Measurements from ENCODE around the gene CFAP46. TPM values are rescaled to one million over a fixed set of nuclear protein-coding genes. Genes with fewer than 3 reads are reported as not detected.

Gene CFAP46
- polyA plus RNA-seq, 1 donor from 2014 or later = 2.6 TPM

GRCh38 chr10:132868995-132869394 lies 73.4 kb downstream of the CFAP46 start:
- no peaks in the 10 kb centered on the region for H3K27me3 ChIP-seq (ENCODE audit: insufficient read depth, low read depth, low read length)
- no peaks in the 10 kb centered on the region for H4K20me1 ChIP-seq (ENCODE audit: insufficient read depth)
- H3K9ac ChIP-seq (ENCODE audit: low read length) = no peak overlapping the region
- no peaks in the 10 kb centered on the region for H3K9me3 ChIP-seq (ENCODE audit: low read length)
- H3K4me2 ChIP-seq (ENCODE audit: low read length) = no peak overlapping the region
- H3K36me3 ChIP-seq (ENCODE audit: insufficient read depth, low read length) = no peaks in the 10 kb centered on the region
- no peaks in the 10 kb centered on the region for H3K9me2 ChIP-seq (ENCODE audit: insufficient read depth, low read length)
- no peak overlapping the region for H3K27ac ChIP-seq (ENCODE audit: low read length)
- H3K79me2 ChIP-seq (replicated peaks; ENCODE audit: insufficient read depth, low read length) = no peaks in the 10 kb centered on the region
- no peak overlapping the region for H2AFZ ChIP-seq (ENCODE audit: low read depth, low read length)
- TF ChIP-seq EZH2 (IDR thresholded peaks at IDR 0.05; ENCODE audit: borderline replicate concordance, insufficient read depth, low read length, poor library complexity, severe bottlenecking) (no peak), CTCF (IDR thresholded peaks at IDR 0.05; ENCODE audit: poor library complexity, severe bottlenecking) (no peak), REST (IDR thresholded peaks at IDR 0.05; ENCODE audit: borderline replicate concordance) (no peak), SMC3 (conservative IDR thresholded peaks at IDR 0.05; ENCODE audit: poor library complexity) (no peak), EP300 (conservative IDR thresholded peaks at IDR 0.05; ENCODE audit: poor library complexity, severe bottlenecking) (no peak), POLR2AphosphoS5 (IDR thresholded peaks at IDR 0.05) (no peak), RAD21 (conservative IDR thresholded peaks at IDR 0.05) (no peak), TAF1 (IDR thresholded peaks at IDR 0.05; ENCODE audit: low read depth) (no peak), MXI1 (conservative IDR thresholded peaks at IDR 0.05; ENCODE audit: poor library complexity, severe bottlenecking) (no peak)
- no peak overlapping the region for H3K4me3 ChIP-seq (ENCODE audit: low read length)
- H3F3A ChIP-seq (ENCODE audit: insufficient read depth, low read length, poor library complexity, severe bottlenecking) = no peaks in the 10 kb centered on the region

GRCh38 chr10:132867801-132868644 lies 74.3 kb downstream of the CFAP46 start:
- Histone ChIP-seq H3K9me2 (ENCODE audit: insufficient read depth, low read length) (no peaks in the 10 kb centered on the region), H2AFZ (ENCODE audit: low read depth, low read length) (no peak overlapping the region), H3K27me3 (ENCODE audit: insufficient read depth, low read depth, low read length) (no peaks in the 10 kb centered on the region), H3K4me2 (ENCODE audit: low read length) (no peak overlapping the region), H3K27ac (ENCODE audit: low read length) (no peak overlapping the region), H3K4me3 (ENCODE audit: low read length) (no peak overlapping the region), H3K9ac (ENCODE audit: low read length) (no peak overlapping the region), H3K79me2 (replicated peaks; ENCODE audit: insufficient read depth, low read length) (no peaks in the 10 kb centered on the region), H3F3A (ENCODE audit: insufficient read depth, low read length, poor library complexity, severe bottlenecking) (no peaks in the 10 kb centered on the region), H3K36me3 (ENCODE audit: insufficient read depth, low read length) (no peaks in the 10 kb centered on the region), H4K20me1 (ENCODE audit: insufficient read depth) (no peaks in the 10 kb centered on the region), H3K9me3 (ENCODE audit: low read length) (no peaks in the 10 kb centered on the region)
- no peak for TF ChIP-seq RAD21 (conservative IDR thresholded peaks at IDR 0.05)

All from neural cell (in vitro differentiated cells).